Measurements from ENCODE around the gene OR2Y1. TPM values are rescaled to one million over a fixed set of nuclear protein-coding genes. Genes with fewer than 3 reads are reported as not detected.
"Not testable (repeated sequence)": the region's sequence is repeated elsewhere in the genome, so short reads cannot be mapped to it uniquely, and the experiment has no call there.

OR2Y1 gene
- total RNA-seq, 4 donors from 2014 or later = not detected

GRCh38 chr5:180718810-180719453 lies 20.9 kb downstream of the OR2Y1 start:
- ATAC-seq = no peak
- Histone ChIP-seq H3K27ac (no peak overlapping the region), H3K4me1 (no peaks in the 10 kb centered on the region), H3K9me3 (peaks cover 0 to 3% (median 0%) of the 10 kb centered on the region in 3 donors), H3K4me3 (no peak overlapping the region), H3K36me3 (no peaks in the 10 kb centered on the region), H3K27me3 (peaks cover 24% of the 10 kb centered on the region)
- 19 to 36% methylated on average over 3 to 6 of the region's 6 CpGs for WGBS, 2 donors (ENCODE audit: low coverage in 1 of 2)
- TF ChIP-seq POLR2AphosphoS5 (IDR thresholded peaks at IDR 0.05) (no peak), POLR2A (IDR thresholded peaks at IDR 0.05) (no peak), EP300 (IDR thresholded peaks at IDR 0.05) (no peak), CTCF (IDR thresholded peaks at IDR 0.05) (peak; percentile 12 to 53 (median 28))

GRCh38 chr5:180717989-180718388 lies 21.9 kb downstream of the OR2Y1 start:
- no peak for ATAC-seq
- Histone ChIP-seq H3K9me3 (peaks cover 0 to 7% (median 0%) of the 10 kb centered on the region in 3 donors), H3K27me3 (peaks cover 23% of the 10 kb centered on the region), H3K4me3 (no peak overlapping the region), H3K27ac (no peak overlapping the region), H3K4me1 (no peaks in the 10 kb centered on the region), H3K36me3 (no peaks in the 10 kb centered on the region)
- 89 to 91% methylated on average over 1 of the region's 1 CpG for WGBS, 2 donors (ENCODE audit: low coverage in 1 of 2)
- TF ChIP-seq POLR2A (IDR thresholded peaks at IDR 0.05) (no peak), POLR2AphosphoS5 (IDR thresholded peaks at IDR 0.05) (no peak), CTCF (IDR thresholded peaks at IDR 0.05) (no peak), EP300 (IDR thresholded peaks at IDR 0.05) (no peak)

- TF ChIP-seq EP300 (IDR thresholded peaks at IDR 0.05) = no peak
- TF ChIP-seq POLR2AphosphoS5 (IDR thresholded peaks at IDR 0.05) = no peak
- no peak for TF ChIP-seq POLR2A (IDR thresholded peaks at IDR 0.05)
- no peak for TF ChIP-seq CTCF (IDR thresholded peaks at IDR 0.05)
- Histone ChIP-seq H3K27me3 (peaks cover 20% of the 10 kb centered on the region), H3K27ac (no peak overlapping the region), H3K4me3 (no peak overlapping the region), H3K9me3 (peaks cover 0 to 6% (median 0%) of the 10 kb centered on the region in 3 donors), H3K4me1 (no peaks in the 10 kb centered on the region), H3K36me3 (no peaks in the 10 kb centered on the region)
- ATAC-seq = no peak
- 21 to 37% methylated on average over 2 of the region's 2 CpGs for WGBS, 2 donors (ENCODE audit: low coverage in 1 of 2)
These were observed 35.5 kb downstream of the OR2Y1 start for GRCh38 chr5:180704362-180704761.

GRCh38 chr5:180703912-180704311 lies 35.9 kb downstream of the OR2Y1 start:
- WGBS, 2 donors (ENCODE audit: low coverage in 1 of 2) = 62 to 63% methylated on average over 7 of the region's 7 CpGs
- Histone ChIP-seq H3K4me1 (no peaks in the 10 kb centered on the region), H3K4me3 (no peak overlapping the region), H3K36me3 (no peaks in the 10 kb centered on the region), H3K27ac (no peak overlapping the region), H3K27me3 (peaks cover 20% of the 10 kb centered on the region), H3K9me3 (peaks cover 0 to 6% (median 0%) of the 10 kb centered on the region in 3 donors)
- no peak for ATAC-seq
- TF ChIP-seq CTCF (IDR thresholded peaks at IDR 0.05) = no peak
- no peak for TF ChIP-seq EP300 (IDR thresholded peaks at IDR 0.05)
- no peak for TF ChIP-seq POLR2A (IDR thresholded peaks at IDR 0.05)
- TF ChIP-seq POLR2AphosphoS5 (IDR thresholded peaks at IDR 0.05) = no peak

GRCh38 chr5:180703371-180703770 lies 36.5 kb downstream of the OR2Y1 start:
- H3K9me3 ChIP-seq, H3K36me3 ChIP-seq, H3K4me1 ChIP-seq, ATAC-seq, H3K27ac ChIP-seq, H3K4me3 ChIP-seq: not testable (repeated sequence)
- 94 to 100% methylated on average over 1 to 2 of the region's 2 CpGs for WGBS, 2 donors (ENCODE audit: low coverage in 1 of 2)
- H3K27me3 ChIP-seq = peaks cover 20% of the 10 kb centered on the region

- not testable (repeated sequence) for H3K36me3 ChIP-seq, H3K27ac ChIP-seq, ATAC-seq, H3K4me1 ChIP-seq, H3K4me3 ChIP-seq
- Histone ChIP-seq H3K27me3 (peaks cover 18% of the 10 kb centered on the region), H3K9me3 (peaks cover 0 to 15% (median 0%) of the 10 kb centered on the region in 3 donors)
- WGBS, 2 donors (ENCODE audit: low coverage in 1 of 2) = 93 to 94% methylated on average over 4 of the region's 4 CpGs
These were observed 39.4 kb downstream of the OR2Y1 start for GRCh38 chr5:180700440-180700839.

Measured in gastroesophageal sphincter (tissue), 4 donors.